ENCODE results near the gene TGFB3. TPM values are rescaled to one million over a fixed set of nuclear protein-coding genes. Genes with fewer than 3 reads are reported as not detected.

TGFB3 gene
- total RNA-seq, 2 experiments from 2014 or later, result 1.1 to 5.5 TPM

DNA sequence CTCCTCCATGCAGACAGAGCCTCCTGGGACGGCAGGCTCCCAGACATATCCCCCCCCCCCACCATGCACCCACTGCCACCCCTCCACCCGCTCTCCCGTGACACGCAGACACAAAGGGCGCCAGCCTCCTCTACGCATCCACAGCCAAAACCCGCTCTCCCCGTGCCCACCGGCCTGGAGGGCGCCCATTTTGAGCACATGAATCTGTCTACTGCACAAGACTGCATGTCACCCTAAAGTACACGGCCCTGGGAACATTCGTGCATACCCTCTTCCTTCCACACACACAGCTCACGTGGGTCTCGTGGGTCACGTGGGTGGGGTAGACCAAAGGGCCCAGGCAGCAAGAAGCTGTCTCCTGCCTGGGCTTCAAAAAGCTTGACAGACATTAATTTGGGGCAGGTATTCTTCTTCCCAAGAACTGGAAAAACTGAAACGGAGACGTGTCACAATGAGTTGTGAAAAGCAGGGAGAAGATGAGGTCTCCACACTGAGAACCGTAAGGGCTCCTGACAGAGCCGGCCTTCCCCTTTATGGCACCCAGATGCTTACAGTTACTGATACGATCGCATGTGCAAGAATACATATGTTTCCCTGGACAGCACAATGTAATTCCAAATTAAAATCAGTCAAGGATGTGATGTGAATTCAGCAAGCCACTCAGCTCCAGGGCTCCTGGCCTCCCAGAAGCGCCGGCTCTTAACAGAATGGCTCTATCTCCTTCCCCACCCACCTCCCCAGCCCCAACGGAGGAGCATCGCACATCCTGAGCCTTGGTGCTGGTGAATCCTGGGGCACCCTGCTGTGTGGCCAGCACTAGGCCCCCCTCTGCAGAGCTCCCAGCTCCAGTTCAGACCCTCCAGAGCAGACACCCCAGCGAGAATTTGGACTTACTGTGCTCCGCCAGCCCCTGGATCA lies 1.9 kb downstream of the TGFB3 start:
- TF ChIP-seq, protein P1, sequence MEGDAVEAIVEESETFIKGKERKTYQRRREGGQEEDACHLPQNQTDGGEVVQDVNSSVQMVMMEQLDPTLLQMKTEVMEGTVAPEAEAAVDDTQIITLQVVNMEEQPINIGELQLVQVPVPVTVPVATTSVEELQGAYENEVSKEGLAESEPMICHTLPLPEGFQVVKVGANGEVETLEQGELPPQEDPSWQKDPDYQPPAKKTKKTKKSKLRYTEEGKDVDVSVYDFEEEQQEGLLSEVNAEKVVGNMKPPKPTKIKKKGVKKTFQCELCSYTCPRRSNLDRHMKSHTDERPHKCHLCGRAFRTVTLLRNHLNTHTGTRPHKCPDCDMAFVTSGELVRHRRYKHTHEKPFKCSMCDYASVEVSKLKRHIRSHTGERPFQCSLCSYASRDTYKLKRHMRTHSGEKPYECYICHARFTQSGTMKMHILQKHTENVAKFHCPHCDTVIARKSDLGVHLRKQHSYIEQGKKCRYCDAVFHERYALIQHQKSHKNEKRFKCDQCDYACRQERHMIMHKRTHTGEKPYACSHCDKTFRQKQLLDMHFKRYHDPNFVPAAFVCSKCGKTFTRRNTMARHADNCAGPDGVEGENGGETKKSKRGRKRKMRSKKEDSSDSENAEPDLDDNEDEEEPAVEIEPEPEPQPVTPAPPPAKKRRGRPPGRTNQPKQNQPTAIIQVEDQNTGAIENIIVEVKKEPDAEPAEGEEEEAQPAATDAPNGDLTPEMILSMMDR (conservative IDR thresholded peaks at IDR 0.05; ENCODE audit: low read length), result no peak
- TF ChIP-seq EZH2phosphoT487 (IDR thresholded peaks at IDR 0.05; ENCODE audit: borderline replicate concordance, low read depth, low read length), result no peak
- H4K20me1 ChIP-seq (ENCODE audit: insufficient read depth, low read length), result no peaks in the 10 kb centered on the region
- no peaks in the 10 kb centered on the region for H3K9me3 ChIP-seq (ENCODE audit: low read length)
- intact Hi-C loops (cut with micrococcal nuclease; ENCODE audit: unreplicated experiment), result loop anchor here (2.0 kb wide), 1 partner anchor 19 kb away; no protein-coding TSS in a partner anchor
- H3K27ac ChIP-seq (ENCODE audit: low read depth, low read length, poor library complexity, severe bottlenecking), result no peak overlapping the region
- H3K4me2 ChIP-seq (ENCODE audit: low read length), result no peak overlapping the region
- DNase-seq (ENCODE audit: low spot score), result no peak
- POLR2A ChIA-PET, result interaction anchor here (0.9 kb wide), 1 partner anchor 72 kb away, joined by 3 read pairs; no protein-coding TSS in a partner anchor
- no TSS peak for BruUV-seq (replicated peaks)
- no peaks in the 10 kb centered on the region for H3K79me2 ChIP-seq (ENCODE audit: insufficient read depth, low read depth, low read length)
- H3K4me3 ChIP-seq (ENCODE audit: low read depth, low read length, poor library complexity, severe bottlenecking), result no peak overlapping the region
- no peak overlapping the region for H2AFZ ChIP-seq (ENCODE audit: low read length)
- CTCF ChIA-PET (ENCODE audit: unreplicated experiment), result interaction anchor here (1.4 to 1.8 kb wide), 2 partner anchors 73 to 269 kb away, joined by 3 to 12 read pairs; no protein-coding TSS in a partner anchor
- peaks cover 51% of the 10 kb centered on the region for H3K4me1 ChIP-seq (ENCODE audit: insufficient read depth, low read length, poor library complexity, severe bottlenecking)
- no peaks in the 10 kb centered on the region for H3K9me2 ChIP-seq (ENCODE audit: insufficient read depth, low read length)
- no peaks in the 10 kb centered on the region for H3K36me3 ChIP-seq (ENCODE audit: insufficient read depth, low read length)

DNA sequence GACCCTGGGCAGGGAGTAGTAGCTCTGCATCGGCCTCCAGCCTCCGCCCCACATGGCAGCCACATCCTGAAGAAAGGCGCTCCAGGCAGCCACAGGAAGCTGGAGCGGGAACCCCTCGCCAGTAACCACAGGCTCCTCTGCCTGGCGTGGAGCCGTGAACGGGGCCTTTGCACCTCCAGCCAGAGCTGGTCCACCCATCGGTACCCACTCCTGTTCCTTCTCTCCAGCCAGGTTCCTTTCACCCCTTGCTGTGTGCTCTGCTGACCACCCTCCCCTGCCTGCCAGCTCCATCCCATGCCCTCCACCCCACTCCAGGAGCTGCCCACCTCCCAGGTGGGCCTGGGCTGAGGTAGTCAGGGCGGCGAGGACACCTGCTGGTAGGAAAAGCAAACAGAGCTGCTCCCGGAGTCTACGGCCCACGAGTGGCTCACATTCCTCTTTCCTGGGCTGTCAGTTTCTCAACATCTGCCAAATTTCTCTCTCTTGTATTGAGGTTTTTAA lies 2.7 kb downstream of the TGFB3 start:
- peak; percentile 36 for DNase-seq (ENCODE audit: low spot score)
- H3K4me1 ChIP-seq (ENCODE audit: insufficient read depth, low read length, poor library complexity, severe bottlenecking), result peaks cover 54% of the 10 kb centered on the region
- H4K20me1 ChIP-seq (ENCODE audit: insufficient read depth, low read length), result no peaks in the 10 kb centered on the region
- ChIA-PET POLR2A (interaction anchor here (0.6 to 0.9 kb wide), 2 partner anchors 71 to 803 kb away, joined by 3 read pairs; no protein-coding TSS in a partner anchor), CTCF (ENCODE audit: unreplicated experiment) (interaction anchor here (1.4 to 1.8 kb wide), 2 partner anchors 72 to 268 kb away, joined by 3 to 12 read pairs; no protein-coding TSS in a partner anchor)
- no peak for TF ChIP-seq EZH2phosphoT487 (IDR thresholded peaks at IDR 0.05; ENCODE audit: borderline replicate concordance, low read depth, low read length)
- TF ChIP-seq, protein P1 (conservative IDR thresholded peaks at IDR 0.05; ENCODE audit: low read length), result peak; percentile 82
- H3K27ac ChIP-seq (ENCODE audit: low read depth, low read length, poor library complexity, severe bottlenecking), result no peak overlapping the region
- intact Hi-C loops (cut with micrococcal nuclease; ENCODE audit: unreplicated experiment), result loop anchor here (2.0 kb wide), 1 partner anchor 18 kb away; no protein-coding TSS in a partner anchor
- no peak overlapping the region for H3K4me3 ChIP-seq (ENCODE audit: low read depth, low read length, poor library complexity, severe bottlenecking)
- H3K79me2 ChIP-seq (ENCODE audit: insufficient read depth, low read depth, low read length), result no peaks in the 10 kb centered on the region
- no TSS peak for BruUV-seq (replicated peaks)
- no peaks in the 10 kb centered on the region for H3K9me3 ChIP-seq (ENCODE audit: low read length)
- H3K36me3 ChIP-seq (ENCODE audit: insufficient read depth, low read length), result no peaks in the 10 kb centered on the region
- no peak overlapping the region for H2AFZ ChIP-seq (ENCODE audit: low read length)
- H3K9me2 ChIP-seq (ENCODE audit: insufficient read depth, low read length), result no peaks in the 10 kb centered on the region
- H3K4me2 ChIP-seq (ENCODE audit: low read length), result peak overlapping the region; percentile 65; the same call in 1 of the 2 replicates
